ENCODE measurements around the gene GMDS.
A peak's percentile ranks its signal among the peaks of the same experiment; 100 is the strongest.

GMDS gene

DNA sequence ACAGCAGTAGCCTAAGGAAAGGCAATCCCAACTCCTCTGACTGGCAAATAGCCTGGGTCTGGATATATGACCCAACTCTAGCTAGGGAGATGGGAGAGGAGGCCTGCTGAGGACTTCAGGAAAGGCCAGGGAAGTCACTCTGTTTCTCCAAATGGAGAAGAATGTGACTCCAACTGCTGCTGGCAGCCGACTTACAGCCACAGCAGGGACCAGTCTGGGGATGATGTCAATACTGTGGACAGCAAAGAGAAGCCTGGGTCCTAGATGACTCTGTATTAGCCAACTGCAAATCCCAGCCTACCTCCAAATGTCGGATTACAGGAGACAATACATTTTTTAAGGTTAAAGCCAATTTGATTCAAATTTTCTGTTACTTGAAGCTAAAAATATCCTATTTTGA lies 403.1 kb downstream of the GMDS start:
- intact Hi-C loops (cut with DNase I), result no loop called here
- no peak for DNase-seq

GRCh38 chr6:1841136-1841535 lies 404.3 kb downstream of the GMDS start:
- intact Hi-C loops (cut with DNase I), result no loop called here
- no peak for DNase-seq

GRCh38 chr6:1840491-1841121 lies 404.8 kb downstream of the GMDS start:
- no peak for DNase-seq
- intact Hi-C loops (cut with DNase I), result no loop called here

GRCh38 chr6:1839361-1839760 lies 406.0 kb downstream of the GMDS start:
- intact Hi-C loops (cut with DNase I), result no loop called here
- no peak for DNase-seq

DNA sequence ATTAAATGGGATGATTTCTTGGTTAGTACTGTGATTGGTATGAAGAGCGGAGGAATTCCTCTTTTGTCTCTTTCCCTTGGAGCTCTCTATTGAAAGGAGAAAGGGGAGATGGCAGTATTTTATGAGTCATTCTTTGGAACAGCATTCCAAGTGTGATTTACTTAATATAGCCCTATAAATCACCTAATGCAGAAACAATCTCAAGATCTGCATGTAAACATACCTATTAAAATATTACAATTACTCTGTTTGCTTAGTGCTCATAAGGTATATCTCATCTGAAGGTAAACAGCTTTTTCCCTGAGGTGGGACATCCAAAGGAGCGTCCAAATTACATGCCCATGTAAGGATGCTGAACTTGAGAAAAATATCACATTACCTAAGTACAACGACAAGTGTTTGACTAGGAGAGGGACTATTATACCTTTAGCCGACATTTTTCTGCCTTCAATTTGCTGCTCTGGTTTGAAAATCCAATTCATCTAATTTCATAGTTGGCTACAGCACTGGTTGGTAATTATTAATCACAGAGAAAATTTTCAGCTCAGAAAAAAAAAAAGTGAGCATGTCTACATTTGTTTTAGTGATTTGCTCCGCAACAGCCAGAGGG lies 406.7 kb downstream of the GMDS start:
- DNase-seq, result no peak
- intact Hi-C loops (cut with DNase I), result no loop called here

- DNase-seq, result no peak
- intact Hi-C loops (cut with DNase I), result no loop called here
Measured at GRCh38 chr6:1837826-1838225, 407.6 kb downstream of the GMDS start.

DNA sequence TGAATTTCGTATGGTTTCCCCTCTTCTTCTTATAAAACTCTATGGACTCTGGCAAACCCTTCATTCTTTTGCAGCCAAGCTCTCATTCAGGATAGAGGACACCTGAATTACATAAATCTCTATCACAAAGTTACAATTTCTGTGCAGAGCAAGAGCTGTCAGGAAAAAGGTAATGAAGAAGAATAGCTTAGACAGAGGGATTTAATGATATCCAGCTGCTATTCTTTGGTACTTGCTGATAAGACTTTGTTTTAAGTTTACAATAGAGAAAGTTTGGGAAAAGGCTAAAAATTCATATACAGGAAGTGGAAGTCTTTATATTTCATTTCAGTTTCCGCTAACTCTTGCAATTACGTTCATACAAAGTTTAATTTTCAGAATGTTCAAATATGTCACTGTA lies 408.7 kb downstream of the GMDS start:
- no peak for DNase-seq
- intact Hi-C loops (cut with DNase I), result no loop called here

GRCh38 chr6:1834646-1835516 lies 410.5 kb downstream of the GMDS start:
- no peak for DNase-seq
- intact Hi-C loops (cut with DNase I), result no loop called here

DNA sequence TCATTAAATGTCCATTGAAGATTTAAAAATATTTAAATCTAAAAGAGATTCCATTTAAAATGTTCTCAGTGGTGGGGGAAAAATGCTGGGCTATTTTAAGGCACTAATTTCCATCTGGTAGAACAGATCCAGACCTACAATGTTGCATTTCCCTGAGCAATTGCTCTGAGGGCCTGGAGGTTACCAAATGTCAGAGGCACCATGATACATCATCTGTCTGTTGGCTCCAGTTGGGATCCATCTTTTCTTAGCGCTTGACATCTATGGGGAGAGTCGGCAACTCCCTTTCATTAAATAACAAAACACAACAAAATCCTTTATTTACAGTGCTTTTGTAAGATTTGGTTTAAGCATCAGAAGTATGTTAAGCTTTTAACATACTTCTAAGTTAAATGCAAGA lies 411.2 kb downstream of the GMDS start:
- intact Hi-C loops (cut with DNase I), result no loop called here
- no peak for DNase-seq

- peak in 11 of 42 donors; percentile 3 to 54 (median 13) for DNase-seq
- intact Hi-C loops (cut with DNase I), result no loop called here
Measured at GRCh38 chr6:1832844-1833787, 412.3 kb downstream of the GMDS start.

- DNase-seq, result no peak
- intact Hi-C loops (cut with DNase I), result no loop called here
Measured at GRCh38 chr6:1832358-1832757, 413.0 kb downstream of the GMDS start.

DNA sequence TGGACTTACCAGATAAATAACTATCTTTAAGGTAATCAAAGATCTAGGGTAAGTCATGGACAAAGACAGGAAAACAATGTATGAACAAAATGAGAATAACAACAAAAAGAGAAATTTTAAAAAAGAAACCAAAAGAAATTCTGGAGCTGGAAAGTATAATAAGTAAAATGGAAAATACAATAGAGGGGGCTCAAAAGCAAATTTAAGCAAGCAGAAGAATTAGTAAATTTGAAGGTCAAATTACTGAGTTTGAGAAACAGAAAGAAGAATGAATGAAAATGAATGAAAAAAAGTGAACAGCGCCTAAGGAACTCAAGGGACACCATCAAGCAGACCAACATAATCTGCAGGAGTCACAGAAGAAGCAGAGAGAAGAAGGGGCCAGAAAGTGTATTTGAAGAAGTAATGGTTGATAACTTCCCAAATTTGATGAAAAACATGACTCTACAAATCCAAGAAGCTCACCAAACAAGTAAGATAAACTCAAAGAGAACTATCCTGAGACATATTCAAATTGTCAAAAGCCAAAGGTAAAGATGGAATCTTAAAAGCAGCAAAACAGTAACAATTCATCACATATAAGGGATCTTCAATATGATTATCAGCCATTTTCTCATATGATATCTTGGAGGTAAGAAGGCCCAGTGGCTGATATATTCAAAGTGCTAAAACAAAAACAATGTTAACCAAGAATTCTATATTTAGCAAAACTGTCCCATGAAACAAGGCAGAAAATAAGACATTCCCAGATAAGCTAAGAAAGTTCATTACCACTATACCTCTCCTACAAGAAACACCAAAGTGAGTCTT lies 417.2 kb downstream of the GMDS start:
- intact Hi-C loops (cut with DNase I), result no loop called here
- no peak for DNase-seq

- no peak for DNase-seq
- intact Hi-C loops (cut with DNase I), result no loop called here
Measured at GRCh38 chr6:1825926-1826325, 419.5 kb downstream of the GMDS start.

- intact Hi-C loops (cut with DNase I), result no loop called here
- DNase-seq, result no peak
Measured at GRCh38 chr6:1825277-1825676, 420.1 kb downstream of the GMDS start.

DNA sequence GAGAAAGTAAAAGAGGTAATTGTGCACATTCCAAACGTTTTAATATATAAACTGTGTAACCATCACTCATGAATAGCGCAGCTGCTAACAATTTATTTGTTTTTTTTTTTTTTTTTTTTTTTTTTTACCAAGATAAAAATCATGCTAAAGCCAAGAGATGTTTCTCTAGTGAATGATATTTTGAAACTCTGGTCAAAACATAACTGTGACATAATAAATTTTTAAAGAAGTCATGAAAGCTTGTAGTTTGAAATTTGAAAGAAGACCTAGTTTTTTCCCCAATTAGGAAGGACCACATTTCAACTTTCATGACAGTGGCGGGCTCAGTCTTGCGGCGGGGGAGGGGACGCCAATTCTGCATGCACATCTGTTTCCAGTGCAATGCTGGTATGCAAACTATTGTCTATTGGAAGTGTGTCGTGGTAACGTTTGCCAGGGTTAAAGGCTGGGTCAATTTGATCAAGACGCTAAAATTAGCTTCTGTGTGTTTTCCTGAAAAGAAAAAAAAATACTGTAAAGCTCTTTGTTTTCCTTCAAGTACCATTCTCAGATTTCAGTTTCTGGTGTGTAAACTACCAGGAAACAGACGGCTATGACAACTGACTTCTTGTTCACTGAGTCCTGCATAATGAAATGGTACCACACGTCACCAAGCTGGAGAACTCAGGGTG lies 423.8 kb downstream of the GMDS start:
- intact Hi-C loops (cut with DNase I), result no loop called here
- DNase-seq, result no peak

DNA sequence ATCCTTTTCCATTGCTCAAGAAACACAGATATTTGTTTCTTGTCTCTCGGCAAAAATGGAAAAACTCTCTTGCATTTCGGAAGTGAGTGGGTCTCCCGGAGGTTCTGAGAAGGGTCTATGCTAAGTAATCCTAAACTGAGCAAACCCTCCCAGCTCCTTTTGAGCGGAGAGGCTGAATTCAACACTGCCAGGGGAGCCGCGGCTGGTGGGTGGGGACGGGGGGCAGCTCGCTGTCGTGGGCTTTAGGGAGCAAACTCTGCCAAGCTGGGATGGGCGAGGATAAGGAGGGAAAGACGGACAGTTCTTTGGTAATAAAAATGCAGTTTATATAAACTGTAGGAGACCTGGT lies 424.3 kb downstream of the GMDS start:
- intact Hi-C loops (cut with DNase I), result no loop called here
- no peak for DNase-seq

DNA sequence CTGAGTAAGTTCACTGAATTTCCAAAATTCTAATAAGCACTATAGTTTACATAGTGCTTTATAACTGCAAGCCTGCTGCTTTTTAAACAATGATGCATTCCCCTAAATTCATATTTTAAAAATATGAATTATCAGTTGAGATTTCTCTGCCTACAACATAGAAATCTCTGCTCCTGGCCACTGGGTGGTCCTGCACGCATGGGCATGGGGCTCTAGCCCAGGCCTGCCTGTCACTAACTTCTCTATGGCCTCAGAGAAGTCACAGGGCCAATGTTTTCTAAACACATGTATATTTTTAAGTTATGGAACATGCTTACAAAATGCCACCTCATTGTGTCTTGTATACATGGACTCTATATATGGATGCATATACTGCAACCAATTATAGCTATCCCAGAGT lies 424.7 kb downstream of the GMDS start:
- DNase-seq, result no peak
- intact Hi-C loops (cut with DNase I), result no loop called here

DNA sequence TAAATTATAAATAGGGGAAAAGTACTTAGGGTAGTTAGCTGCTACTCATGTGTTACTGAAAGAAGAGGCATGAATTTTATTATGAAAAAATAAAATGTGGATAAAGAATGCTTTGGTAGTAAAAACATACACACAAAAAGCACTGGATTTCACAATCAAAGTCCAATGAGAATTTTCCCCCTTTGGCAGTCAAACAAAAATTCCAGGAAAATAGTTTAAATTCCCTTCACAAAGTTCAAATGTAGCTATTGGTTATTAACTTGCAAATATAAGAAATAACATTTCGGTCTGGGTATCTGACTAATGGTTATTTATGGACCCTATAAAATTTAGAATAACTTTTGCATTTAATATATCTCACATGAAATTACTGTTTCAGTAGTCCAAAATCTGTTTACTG lies 425.2 kb downstream of the GMDS start:
- intact Hi-C loops (cut with DNase I), result no loop called here
- no peak for DNase-seq
